Measurements from ENCODE around the gene PIP5K1B.

PIP5K1B gene

DNA sequence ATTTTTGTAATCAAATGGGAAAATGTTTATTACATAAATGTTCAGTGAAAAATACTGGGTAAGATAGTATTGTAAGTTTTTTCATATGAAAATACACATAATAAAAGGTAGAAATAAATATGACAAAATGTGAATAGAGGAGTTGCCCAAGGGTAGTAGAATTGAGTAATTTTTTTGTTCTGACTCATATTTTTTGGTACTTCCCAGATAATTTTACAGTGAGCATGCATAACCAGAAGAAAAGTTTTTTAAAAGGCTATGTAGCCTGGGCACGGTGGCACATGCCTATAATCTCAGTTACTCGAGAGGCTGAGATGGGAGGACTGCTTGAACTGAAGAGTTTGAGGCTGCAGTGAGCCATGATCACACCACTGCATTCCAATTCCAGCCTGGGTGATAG, 116.9 kb downstream of the PIP5K1B start:
- no peak for DNase-seq

DNA sequence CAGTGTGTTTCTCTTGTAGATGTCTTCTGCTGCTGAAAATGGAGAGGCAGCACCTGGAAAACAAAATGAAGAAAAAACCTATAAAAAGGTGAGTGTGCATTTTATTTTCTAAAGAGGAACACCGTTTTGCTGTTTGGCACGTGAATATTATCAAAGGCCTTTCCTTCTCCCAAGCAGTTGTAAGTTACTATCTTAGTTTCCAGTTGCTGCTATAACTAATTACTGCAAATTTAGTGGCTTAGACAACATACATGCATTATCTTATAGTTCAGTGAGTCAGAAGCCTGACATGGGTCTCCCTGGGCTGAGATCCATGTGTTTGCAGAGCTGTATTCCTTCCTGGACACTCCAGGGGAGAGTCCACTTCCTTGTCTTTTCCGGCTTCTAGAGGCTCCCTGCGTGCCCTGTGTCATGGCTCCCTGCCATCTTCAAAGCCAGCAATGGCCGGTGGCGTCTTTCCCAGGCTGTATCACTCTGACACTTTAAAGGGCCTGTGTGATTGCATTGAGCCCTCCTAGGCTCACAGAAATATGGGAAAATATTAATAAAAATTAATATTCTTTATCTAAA, 117.6 kb downstream of the PIP5K1B start:
- no peak for DNase-seq

GRCh38 chr9:68825762-68826472, 120.9 kb downstream of the PIP5K1B start:
- DNase-seq, result no peak

DNA sequence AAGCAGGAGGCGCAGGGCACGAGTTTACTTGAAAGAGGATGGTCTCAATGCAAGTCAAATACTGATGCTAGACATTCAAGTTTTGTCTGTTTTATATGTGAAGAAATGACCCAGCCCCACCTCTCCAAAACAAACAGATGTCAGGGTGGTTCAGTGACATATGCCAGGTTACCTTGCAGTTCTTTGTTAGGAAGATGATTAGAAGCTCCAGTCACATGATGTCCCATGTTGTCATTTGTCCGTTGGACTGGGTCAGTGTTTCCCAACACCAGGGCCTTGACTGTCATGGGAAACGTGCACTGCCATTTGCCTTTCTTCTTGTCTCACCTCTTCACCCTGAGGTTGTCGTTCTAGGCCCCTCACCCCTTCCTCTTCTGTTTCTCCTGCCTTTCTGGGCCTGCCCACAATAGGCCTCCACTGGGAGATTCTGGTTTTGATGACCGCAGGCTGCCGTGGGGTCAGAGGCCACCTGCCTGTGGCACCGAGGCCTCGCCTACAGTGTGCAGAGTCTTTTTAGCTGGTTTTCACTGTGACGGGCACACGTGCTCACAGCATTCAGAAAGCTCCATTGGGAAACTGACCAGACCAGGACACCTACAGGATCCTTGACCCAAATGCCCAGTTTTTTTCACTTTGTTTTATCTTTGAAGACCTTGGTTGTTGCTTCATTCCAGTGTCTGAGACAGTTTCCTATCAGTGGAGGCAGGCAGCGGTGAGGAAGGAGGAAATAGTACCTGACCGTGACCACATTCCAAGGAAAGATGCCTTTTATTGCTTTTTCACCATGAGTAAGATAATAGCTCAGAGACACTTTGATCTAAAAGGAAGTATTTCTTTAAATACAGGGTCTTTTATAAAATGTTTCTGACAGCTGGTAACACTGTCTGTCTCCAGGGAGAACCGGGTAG, 123.1 kb downstream of the PIP5K1B start:
- no peak for DNase-seq

- no peak for DNase-seq
Measured at GRCh38 chr9:68832101-68832500, 127.1 kb downstream of the PIP5K1B start.

GRCh38 chr9:68832861-68833518, 128.0 kb downstream of the PIP5K1B start:
- DNase-seq, result no peak

DNA sequence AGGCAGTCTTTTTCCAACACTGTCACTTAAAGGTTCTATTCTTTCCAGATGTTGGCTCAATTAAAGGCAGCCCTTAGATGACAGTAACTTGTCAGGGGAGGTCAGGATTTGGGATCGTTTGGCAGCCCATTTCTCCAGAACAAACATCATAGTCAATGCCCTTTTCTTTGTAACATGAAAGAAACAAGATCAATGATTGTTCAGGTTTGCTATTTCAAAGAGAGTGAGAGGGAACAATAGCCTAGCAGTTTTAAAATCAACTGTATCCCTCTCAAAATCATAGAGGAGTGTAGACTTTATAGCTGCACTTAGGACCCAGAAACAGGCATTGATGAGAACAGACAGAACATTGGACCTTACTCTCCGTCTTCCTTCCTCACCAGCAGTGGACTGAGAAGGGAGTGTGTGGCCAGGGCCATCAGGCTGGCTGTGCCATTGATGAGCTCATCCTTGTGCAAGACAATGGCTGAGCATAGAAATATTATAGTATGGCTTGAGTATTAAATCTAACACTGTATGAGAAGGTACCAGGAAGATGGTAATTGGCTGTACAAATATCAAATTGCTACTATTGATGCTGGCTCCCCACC, 130.0 kb downstream of the PIP5K1B start:
- DNase-seq, result no peak

DNA sequence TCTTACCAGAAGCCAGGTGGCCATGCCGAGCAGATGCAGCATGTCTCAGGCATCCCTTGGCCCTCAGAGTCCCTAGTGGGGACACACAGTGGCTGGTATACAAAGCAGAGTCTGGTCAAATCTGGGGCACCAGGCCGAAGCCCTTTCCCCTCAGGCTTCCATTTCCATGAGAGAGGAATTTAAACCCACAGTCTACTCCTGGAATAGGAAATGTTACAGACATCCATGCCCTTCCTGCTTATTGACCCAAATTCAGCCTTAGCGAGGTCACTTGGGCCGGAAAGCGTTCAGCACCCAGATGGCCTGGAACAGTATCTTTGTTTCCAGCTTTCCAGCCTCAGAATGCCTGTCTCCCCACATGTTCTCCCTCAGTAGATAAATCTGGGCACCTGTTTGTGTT, 131.7 kb downstream of the PIP5K1B start:
- no peak for DNase-seq

DNA sequence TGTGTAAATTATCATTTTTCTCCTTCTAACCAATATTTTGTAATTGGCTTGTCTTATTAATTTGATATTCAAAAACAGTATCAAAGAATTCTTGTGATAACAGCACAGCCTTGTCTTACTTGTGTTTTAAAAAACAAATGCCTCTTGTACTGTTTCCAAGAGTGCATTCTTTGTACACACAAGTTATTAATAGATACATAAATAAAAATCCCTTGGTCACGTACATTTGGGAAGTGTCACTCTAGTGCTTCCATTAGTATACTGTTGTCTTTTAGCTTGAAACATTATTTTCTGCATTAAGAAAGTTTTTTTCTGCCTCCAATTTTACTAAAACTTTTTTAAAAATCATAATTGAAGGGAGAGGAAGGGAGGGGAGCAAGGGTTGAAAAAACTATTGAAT, 133.2 kb downstream of the PIP5K1B start:
- DNase-seq, result no peak

GRCh38 chr9:68841276-68842052, 136.4 kb downstream of the PIP5K1B start:
- no peak for DNase-seq

- DNase-seq, result no peak
Measured at GRCh38 chr9:68842568-68842967, 137.5 kb downstream of the PIP5K1B start.

GRCh38 chr9:68843239-68843638, 138.2 kb downstream of the PIP5K1B start:
- no peak for DNase-seq

GRCh38 chr9:68844157-68844556, 139.1 kb downstream of the PIP5K1B start:
- DNase-seq, result no peak

- peak; percentile 35 for DNase-seq
Measured at GRCh38 chr9:68844631-68845612, 139.9 kb downstream of the PIP5K1B start.

DNA sequence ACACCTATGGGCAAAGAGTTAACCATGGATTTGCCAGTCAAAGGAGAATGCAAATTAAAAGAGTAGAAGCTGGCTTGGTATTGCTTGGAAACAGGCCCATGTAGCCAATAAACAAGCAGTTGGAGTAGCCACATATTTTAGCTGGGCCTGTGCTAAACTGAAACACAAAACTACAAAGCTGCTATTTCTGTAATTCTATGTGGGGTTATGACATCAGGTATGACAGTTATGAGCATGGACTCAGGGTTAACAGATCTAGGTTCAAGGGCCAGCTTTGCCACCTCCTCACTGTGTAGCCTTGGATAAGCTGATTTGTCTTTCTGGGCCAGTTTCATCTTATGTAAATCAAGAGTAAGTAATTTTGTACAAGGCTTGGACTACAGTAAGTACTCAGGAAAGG, 142.7 kb downstream of the PIP5K1B start:
- no peak for DNase-seq

GRCh38 chr9:68851657-68852056, 146.6 kb downstream of the PIP5K1B start:
- DNase-seq, result peak; percentile 38

DNA sequence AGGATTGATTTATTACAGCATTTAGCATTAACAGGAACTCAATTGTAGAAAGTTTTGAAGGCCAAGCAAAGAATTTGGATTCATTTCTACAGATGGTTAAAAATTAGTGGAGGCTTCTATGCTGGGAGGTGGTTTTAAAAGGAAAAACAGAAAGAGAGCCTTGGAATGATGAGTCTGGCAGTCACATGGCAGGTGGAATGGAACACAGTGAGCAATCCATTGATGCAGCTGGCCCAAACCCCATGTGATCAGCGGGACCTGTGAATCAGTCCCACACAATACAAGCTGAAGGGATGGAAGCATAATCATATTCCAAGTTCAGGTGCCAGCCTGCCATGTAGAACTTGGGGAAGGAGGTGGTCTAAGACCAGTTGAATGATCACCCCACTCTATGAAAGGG, 147.9 kb downstream of the PIP5K1B start:
- no peak for DNase-seq

DNA sequence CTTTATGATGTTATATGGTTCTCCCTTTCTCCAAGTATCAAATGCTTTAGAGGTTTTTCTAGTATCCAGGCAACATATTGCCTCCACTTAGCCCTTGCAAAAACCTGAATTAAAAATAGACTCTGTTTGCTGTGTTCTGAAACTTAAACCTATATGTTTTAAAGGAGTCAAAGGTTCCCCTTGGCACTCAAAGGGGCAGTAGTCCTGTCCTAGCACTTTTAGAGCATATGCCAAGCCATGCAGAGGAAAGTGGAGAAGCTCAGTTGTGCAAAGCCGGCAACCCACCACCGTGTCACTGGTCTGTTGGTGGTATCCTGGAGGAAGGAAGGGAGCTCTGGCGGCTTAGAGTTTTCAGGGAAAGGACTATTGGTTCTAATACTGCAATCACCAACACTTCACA, 154.3 kb downstream of the PIP5K1B start:
- DNase-seq, result no peak

DNA sequence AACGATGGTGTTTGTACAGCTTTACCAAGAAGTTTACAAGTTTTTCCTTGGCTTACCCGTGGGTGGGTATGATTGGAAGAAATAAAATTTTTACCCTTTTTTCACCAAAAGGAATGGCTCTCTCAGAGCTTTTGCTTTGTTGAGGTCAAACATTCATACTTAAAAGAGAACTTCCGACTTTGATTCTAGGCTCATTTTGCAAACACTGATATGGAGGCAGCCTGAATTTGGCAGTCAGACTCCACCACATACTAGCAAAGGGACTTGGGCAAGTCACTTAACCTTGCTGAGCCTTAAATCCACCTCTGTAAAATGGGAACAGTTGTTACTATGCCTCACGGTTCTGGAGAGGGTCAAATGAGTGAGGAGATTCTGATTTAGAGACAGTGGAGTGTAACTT, 155.4 kb downstream of the PIP5K1B start:
- no peak for DNase-seq

GRCh38 chr9:68861436-68861835, 156.4 kb downstream of the PIP5K1B start:
- DNase-seq, result no peak

DNA sequence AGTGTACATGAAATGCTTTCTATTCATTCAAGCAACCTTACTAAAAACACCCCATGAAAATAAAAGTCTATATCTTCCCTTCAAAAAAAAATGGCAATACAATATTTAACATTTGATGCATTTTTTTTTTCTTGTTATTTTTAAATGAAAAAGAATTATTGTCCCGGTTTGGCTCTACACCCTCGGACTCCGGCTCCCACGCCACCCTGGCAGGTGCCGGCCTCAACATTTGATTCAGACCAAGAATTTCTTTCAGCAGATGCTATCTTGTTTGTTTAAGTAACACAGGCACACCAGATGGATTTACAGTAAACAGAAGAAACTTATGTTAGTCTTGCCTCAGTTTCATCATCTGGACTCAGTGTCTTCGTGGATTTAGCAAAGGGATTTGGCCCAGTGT, 162.0 kb downstream of the PIP5K1B start:
- DNase-seq, result no peak

Measured in right hindlimb (tissue), 1 donor.